ENCODE results near the gene FBXL15.

- TF ChIP-seq CTCF (IDR thresholded peaks at IDR 0.05 in 8 of 11, conservative IDR thresholded peaks at IDR 0.05 in 3 of 11), result no peak
- no peak for TF ChIP-seq POLR2A (IDR thresholded peaks at IDR 0.05)
- TF ChIP-seq POLR2AphosphoS5 (IDR thresholded peaks at IDR 0.05), result peak in 1 of 3 donors; percentile 41
Observed at GRCh38 chr10:102381983-102382382, 38.7 kb upstream of the FBXL15 start.
